WTC11 (cell line): ENCODE measurements around the gene LASP1. TPM values are rescaled to one million over a fixed set of nuclear protein-coding genes. Genes with fewer than 3 reads are reported as not detected.

Experiments
- ATAC-seq: fragments of 200-7000 bp; cut with Tn5 transposase; 2 replicates; pipeline ENCODE4 v1.10.0; 2021; ENCODE audit warnings: mild to moderate bottlenecking, moderate library complexity
- CTCF ChIA-PET: fragments of 300-600 bp; sonication (Branson Sonifier 250); formaldehyde crosslinking; loops from one replicate; lab custom pipeline; 2021; ENCODE audit warnings: antibody characterized with exemption; lab: Charles Lee
- POLR2A ChIA-PET: fragments of 350-600 bp; sonication (Branson Sonifier 250); formaldehyde crosslinking; loops from one replicate; lab custom pipeline; 2021; ENCODE audit warnings: antibody characterized with exemption; lab: Charles Lee
- DNase-seq: peaks from one replicate; pipeline ENCODE4 v3.0.0; 2021; ENCODE audit warnings: low spot score
- H3K27ac Mint-ChIP-seq: 2 replicates; pipeline ENCODE4 v1.8.0; 2021; ENCODE audit warnings: mixed read lengths
- H3K27me3 Mint-ChIP-seq: 2 replicates; pipeline ENCODE4 v1.8.0; 2021; ENCODE audit warnings: low read depth, mild to moderate bottlenecking, moderate library complexity, mixed read lengths
- H3K36me3 Mint-ChIP-seq: 2 replicates; pipeline ENCODE4 v1.8.0; 2021; ENCODE audit warnings: mixed read lengths
- H3K4me1 Mint-ChIP-seq: 2 replicates; pipeline ENCODE4 v1.8.0; 2022; ENCODE audit warnings: mixed read lengths
- H3K4me3 Mint-ChIP-seq: 2 replicates; pipeline ENCODE4 v1.8.0; 2021; ENCODE audit warnings: mild to moderate bottlenecking, moderate library complexity, mixed read lengths
- H3K9me3 Mint-ChIP-seq: 2 replicates; pipeline ENCODE4 v1.8.0; 2021; ENCODE audit warnings: mixed read lengths
- ARID4B ChIP-seq: sonication (generic); formaldehyde crosslinking; IDR thresholded peaks from 2 replicates; pipeline ENCODE4 v1.8.0; 2023; ENCODE audit warnings: missing genetic modification reagents, mild to moderate bottlenecking, borderline replicate concordance
- CREM ChIP-seq: sonication (generic); formaldehyde crosslinking; IDR thresholded peaks from 2 replicates; pipeline ENCODE4 v1.8.1; 2022; ENCODE audit warnings: mild to moderate bottlenecking, missing genetic modification reagents, moderate library complexity
- E2F5 ChIP-seq: sonication (generic); formaldehyde crosslinking; IDR thresholded peaks from 2 replicates; pipeline ENCODE4 v1.8.1; 2022; ENCODE audit warnings: mild to moderate bottlenecking, moderate library complexity, missing genetic modification reagents
- GTF2I ChIP-seq: fragments of 250-450 bp; sonication (Bioruptor Pico); conservative IDR thresholded peaks from 2 replicates; pipeline ENCODE4 v1.4.0; 2021; ENCODE audit warnings: mild to moderate bottlenecking
- KAT7 ChIP-seq: sonication (generic); formaldehyde crosslinking; IDR thresholded peaks from 2 replicates; pipeline ENCODE4 v1.8.1; 2023; ENCODE audit warnings: missing genetic modification reagents, mild to moderate bottlenecking, borderline replicate concordance
- NFE2L1 ChIP-seq: sonication (generic); formaldehyde crosslinking; IDR thresholded peaks from 2 replicates; pipeline ENCODE4 v1.8.1; 2023; ENCODE audit warnings: missing genetic modification reagents
- PREB ChIP-seq: sonication (generic); formaldehyde crosslinking; IDR thresholded peaks from 2 replicates; pipeline ENCODE4 v1.8.1; 2022; ENCODE audit warnings: mild to moderate bottlenecking, missing genetic modification reagents, moderate library complexity, borderline replicate concordance
- TCF7 ChIP-seq: sonication (generic); formaldehyde crosslinking; IDR thresholded peaks from 2 replicates; pipeline ENCODE4 v1.8.0; 2022; ENCODE audit warnings: mild to moderate bottlenecking, low read depth, missing genetic modification reagents, moderate library complexity
- ZBTB21 ChIP-seq: sonication (generic); formaldehyde crosslinking; IDR thresholded peaks from 2 replicates; pipeline ENCODE4 v1.8.1; 2023; ENCODE audit warnings: mild to moderate bottlenecking, missing genetic modification reagents, borderline replicate concordance
- ZNF232 ChIP-seq: sonication (generic); formaldehyde crosslinking; IDR thresholded peaks from 2 replicates; pipeline ENCODE4 v1.8.0; 2022; ENCODE audit warnings: mild to moderate bottlenecking, missing genetic modification reagents
- ZNF263 ChIP-seq: sonication (generic); formaldehyde crosslinking; IDR thresholded peaks from 2 replicates; pipeline ENCODE4 v1.8.1; 2022; ENCODE audit warnings: low read depth, mild to moderate bottlenecking, moderate library complexity, missing genetic modification reagents
- ZNF317 ChIP-seq: sonication (generic); formaldehyde crosslinking; IDR thresholded peaks from 2 replicates; pipeline ENCODE4 v1.8.1; 2023; ENCODE audit warnings: low read depth, mild to moderate bottlenecking, moderate library complexity, missing genetic modification reagents, borderline replicate concordance
- ZNF396 ChIP-seq: fragments of 250-450 bp; sonication (Bioruptor Pico); IDR thresholded peaks from 2 replicates; pipeline ENCODE4 v1.8.0; 2021; ENCODE audit warnings: mild to moderate bottlenecking, moderate library complexity, borderline replicate concordance
- ZNF416 ChIP-seq: fragments of 250-450 bp; sonication (Bioruptor Pico); IDR thresholded peaks from 2 replicates; pipeline ENCODE4 v1.9.0; 2021; ENCODE audit warnings: mild to moderate bottlenecking, inconsistent platforms
- total RNA-seq: library from RNA; stranded (reverse); gene quantifications from 3 replicates; pipeline ENCODE4 v1.2.3, GENCODE V29; 2021
- TF ChIP-seq, protein P1 (sequence below): sonication (generic); formaldehyde crosslinking; IDR thresholded peaks from 2 replicates; pipeline ENCODE4 v1.8.1; 2023; ENCODE audit warnings: mild to moderate bottlenecking, missing genetic modification reagents
- TF ChIP-seq, protein P2 (sequence below): fragments of 250-450 bp; sonication (Bioruptor Pico); conservative IDR thresholded peaks from 2 replicates; pipeline ENCODE4 v1.9.0; 2021; ENCODE audit warnings: mild to moderate bottlenecking
- TF ChIP-seq, protein P3 (sequence below): sonication (generic); formaldehyde crosslinking; IDR thresholded peaks from 2 replicates; pipeline ENCODE4 v1.8.1; 2022; ENCODE audit warnings: low read depth, missing genetic modification reagents, borderline replicate concordance

LASP1 gene
- total RNA-seq, 1 experiment from 2014 or later = 139 TPM

DNA sequence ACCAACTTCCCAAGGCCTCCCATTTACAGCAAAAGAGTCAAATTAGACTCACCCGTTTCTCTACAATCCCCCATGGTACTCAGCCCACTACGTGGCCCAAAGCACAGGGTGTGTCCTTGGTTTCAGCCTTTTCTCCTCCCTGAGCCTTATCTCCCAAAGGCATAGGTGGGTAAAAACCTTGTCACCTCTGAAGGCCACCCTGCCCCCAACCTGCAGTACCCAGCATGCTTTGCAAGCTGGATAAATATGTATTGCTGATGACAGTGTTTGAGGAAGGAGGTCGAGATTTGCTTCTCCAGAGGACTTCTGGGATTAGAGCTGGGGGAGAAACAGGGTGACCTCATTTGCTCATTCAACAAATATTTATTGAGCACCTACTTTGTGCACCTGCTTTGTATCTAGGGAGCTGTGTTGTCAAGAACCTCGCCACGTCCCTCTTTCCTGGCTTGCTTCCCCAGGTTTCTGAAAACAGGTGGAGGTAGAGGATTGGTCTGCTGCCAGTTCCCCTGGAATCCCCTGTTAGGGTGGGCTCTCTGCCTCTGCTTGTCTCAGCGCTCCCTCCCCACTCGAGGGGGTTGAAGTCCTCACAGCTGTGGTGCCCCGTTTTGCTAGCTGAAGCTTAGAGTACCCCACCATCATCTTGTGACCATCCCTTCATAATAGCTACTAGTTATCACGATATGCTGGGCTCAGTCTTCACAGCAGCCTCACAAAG lies 3.0 kb downstream of the LASP1 start:
- DNase-seq (no peak), ATAC-seq (no peak)
- ChIA-PET CTCF (interaction anchor here (1.5 kb wide), 1 partner anchor 44 kb away, joined by 4 read pairs; no protein-coding TSS in a partner anchor), POLR2A (interaction anchor here (0.7 kb wide), 1 partner anchor 15 kb away, joined by 3 read pairs; no protein-coding TSS in a partner anchor)
- TF ChIP-seq NFE2L1 (CRISPR knock-in tag) = no peak
- no peak for TF ChIP-seq KAT7 (CRISPR knock-in tag)
- no peak for TF ChIP-seq PREB (CRISPR knock-in tag)
- TF ChIP-seq ZNF263 (CRISPR knock-in tag) = no peak
- TF ChIP-seq, protein P1, sequence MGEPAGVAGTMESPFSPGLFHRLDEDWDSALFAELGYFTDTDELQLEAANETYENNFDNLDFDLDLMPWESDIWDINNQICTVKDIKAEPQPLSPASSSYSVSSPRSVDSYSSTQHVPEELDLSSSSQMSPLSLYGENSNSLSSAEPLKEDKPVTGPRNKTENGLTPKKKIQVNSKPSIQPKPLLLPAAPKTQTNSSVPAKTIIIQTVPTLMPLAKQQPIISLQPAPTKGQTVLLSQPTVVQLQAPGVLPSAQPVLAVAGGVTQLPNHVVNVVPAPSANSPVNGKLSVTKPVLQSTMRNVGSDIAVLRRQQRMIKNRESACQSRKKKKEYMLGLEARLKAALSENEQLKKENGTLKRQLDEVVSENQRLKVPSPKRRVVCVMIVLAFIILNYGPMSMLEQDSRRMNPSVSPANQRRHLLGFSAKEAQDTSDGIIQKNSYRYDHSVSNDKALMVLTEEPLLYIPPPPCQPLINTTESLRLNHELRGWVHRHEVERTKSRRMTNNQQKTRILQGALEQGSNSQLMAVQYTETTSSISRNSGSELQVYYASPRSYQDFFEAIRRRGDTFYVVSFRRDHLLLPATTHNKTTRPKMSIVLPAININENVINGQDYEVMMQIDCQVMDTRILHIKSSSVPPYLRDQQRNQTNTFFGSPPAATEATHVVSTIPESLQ (CRISPR knock-in tag) = no peak
- no peak for TF ChIP-seq ZBTB21
- no peak for TF ChIP-seq ZNF396 (CRISPR knock-in tag)
- TF ChIP-seq, protein P2, sequence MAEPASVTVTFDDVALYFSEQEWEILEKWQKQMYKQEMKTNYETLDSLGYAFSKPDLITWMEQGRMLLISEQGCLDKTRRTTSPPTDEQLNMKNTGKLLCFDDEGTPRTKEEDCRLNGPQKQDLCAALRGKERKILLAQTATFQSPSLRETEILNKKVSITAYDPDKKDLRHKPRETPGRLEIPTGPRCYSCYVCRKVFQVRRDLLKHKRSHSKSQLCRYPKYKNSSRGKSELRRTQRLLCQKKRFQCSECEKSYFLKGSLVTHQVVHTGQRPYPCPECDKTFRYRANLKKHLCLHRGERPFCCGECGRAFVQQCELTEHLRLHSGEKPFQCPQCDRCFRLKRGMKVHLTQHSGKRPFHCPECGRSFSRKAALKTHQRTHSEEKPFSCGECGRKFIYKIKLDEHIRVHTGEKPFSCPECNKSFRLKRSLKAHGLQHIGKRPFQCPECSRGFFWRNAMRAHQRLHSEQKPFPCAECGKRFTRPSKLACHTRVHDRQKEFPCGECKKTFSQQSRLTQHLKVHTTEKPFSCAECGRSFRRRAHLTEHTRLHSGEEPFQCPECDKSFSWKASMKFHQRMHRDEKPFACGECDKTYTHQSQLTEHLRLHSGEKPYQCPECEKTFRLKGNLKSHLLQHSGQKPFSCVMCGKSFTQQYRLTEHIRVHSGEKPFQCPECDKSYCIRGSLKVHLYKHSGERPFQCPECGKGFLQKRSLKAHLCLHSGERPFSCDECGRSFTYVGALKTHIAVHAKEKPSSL (CRISPR knock-in tag) = no peak
- H3K27me3 Mint-ChIP-seq = no peaks in the 10 kb centered on the region
- peak overlapping the region; percentile 84 for H3K27ac Mint-ChIP-seq
- H3K4me1 Mint-ChIP-seq = peaks cover 67% of the 10 kb centered on the region
- no peak overlapping the region for H3K4me3 Mint-ChIP-seq
- 0 out of 2 replicates have a peak, but pooled peaks cover under 1% of the 10 kb centered on the region for H3K36me3 Mint-ChIP-seq
- H3K9me3 Mint-ChIP-seq = no peaks in the 10 kb centered on the region

DNA sequence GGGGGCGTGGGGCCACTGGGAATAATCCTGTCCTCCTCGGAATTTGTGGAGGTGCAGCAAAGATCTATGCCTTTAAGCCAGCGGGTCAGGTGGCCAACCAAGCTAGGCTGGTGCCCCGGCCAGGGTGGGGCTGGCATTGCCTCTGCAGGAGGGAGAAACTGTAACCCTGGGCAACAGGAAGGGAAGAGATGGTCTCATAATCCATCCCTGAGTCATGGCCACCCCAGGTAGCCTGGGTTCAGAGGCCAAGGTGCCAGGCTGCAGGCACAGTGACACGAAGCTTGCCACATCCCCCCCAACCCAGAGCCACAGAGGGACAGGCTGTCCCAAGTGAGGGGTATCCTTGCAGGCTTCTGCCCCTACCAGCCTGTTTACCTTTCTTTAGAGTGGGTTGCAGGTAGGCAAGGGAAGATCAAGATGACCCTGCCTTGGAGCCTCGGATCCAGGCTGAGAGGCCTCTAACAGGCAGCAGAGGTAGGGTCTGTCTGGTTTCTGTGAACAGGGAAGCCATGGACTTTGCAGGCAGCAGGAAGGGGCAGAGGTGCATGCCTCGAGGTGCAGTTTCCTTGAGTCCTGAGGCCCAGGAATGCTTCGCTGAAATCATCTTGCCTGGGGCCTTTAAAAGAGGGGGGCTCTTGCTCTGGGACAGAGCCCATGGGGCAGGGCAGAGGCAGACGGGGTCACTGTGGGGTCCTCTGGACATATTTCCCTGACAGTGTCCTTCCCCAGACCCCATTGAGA lies 4.0 kb downstream of the LASP1 start:
- no peak for ATAC-seq
- POLR2A ChIA-PET = no interaction called here
- TF ChIP-seq ZNF317 (CRISPR knock-in tag) (no peak), ARID4B (CRISPR knock-in tag) (no peak), GTF2I (CRISPR knock-in tag) (no peak), CREM (no peak), ZBTB21 (no peak), E2F5 (no peak), ZNF416 (CRISPR knock-in tag) (no peak), TCF7 (CRISPR knock-in tag) (no peak), ZNF232 (CRISPR knock-in tag) (no peak)
- TF ChIP-seq, protein P1 (CRISPR knock-in tag) = no peak
- TF ChIP-seq, protein P3, sequence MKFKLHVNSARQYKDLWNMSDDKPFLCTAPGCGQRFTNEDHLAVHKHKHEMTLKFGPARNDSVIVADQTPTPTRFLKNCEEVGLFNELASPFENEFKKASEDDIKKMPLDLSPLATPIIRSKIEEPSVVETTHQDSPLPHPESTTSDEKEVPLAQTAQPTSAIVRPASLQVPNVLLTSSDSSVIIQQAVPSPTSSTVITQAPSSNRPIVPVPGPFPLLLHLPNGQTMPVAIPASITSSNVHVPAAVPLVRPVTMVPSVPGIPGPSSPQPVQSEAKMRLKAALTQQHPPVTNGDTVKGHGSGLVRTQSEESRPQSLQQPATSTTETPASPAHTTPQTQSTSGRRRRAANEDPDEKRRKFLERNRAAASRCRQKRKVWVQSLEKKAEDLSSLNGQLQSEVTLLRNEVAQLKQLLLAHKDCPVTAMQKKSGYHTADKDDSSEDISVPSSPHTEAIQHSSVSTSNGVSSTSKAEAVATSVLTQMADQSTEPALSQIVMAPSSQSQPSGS (CRISPR knock-in tag) = no peak

More for the DNA sequence above, 4.0 kb downstream of the LASP1 start:
- Mint-ChIP-seq H3K9me3 (no peaks in the 10 kb centered on the region), H3K27me3 (no peaks in the 10 kb centered on the region), H3K36me3 (0 out of 2 replicates have a peak, but pooled peaks cover 2% of the 10 kb centered on the region), H3K4me1 (peaks cover 74% of the 10 kb centered on the region), H3K27ac (peak overlapping the region; percentile 57), H3K4me3 (no peak overlapping the region)
- DNase-seq = no peak
- CTCF ChIA-PET = interaction anchor here (1.5 kb wide), 1 partner anchor 43 kb away, joined by 4 read pairs; no protein-coding TSS in a partner anchor
